GM12865 (cell line): ENCODE measurements around the gene ITGA3.
"Not testable (repeated sequence)": the region's sequence is repeated elsewhere in the genome, so short reads cannot be mapped to it uniquely, and the experiment has no call there.

Source experiments
- DNase-seq: peaks from one replicate; pipeline ENCODE4 v3.0.0; 2010; ENCODE audit warnings: low read depth
- H3K4me3 ChIP-seq: 2 replicates; pipeline ENCODE4 v1.5.1; 2011; ENCODE audit warnings: mild to moderate bottlenecking, low read depth, low read length, control low read depth
- CTCF ChIP-seq: IDR thresholded peaks from 2 replicates; pipeline ENCODE4 v1.5.1; 2011; ENCODE audit warnings: low read length, control low read depth, low read depth, inconsistent platforms; ENCODE audit not compliant: insufficient read depth; ENCODE audit errors: missing control alignments

The ITGA3 gene

GRCh38 chr17:50056961-50057330, 1.0 kb downstream of the ITGA3 start:
- no peak for TF ChIP-seq CTCF
- H3K4me3 ChIP-seq = peak overlapping the region; percentile 68
- DNase-seq = no peak

DNA sequence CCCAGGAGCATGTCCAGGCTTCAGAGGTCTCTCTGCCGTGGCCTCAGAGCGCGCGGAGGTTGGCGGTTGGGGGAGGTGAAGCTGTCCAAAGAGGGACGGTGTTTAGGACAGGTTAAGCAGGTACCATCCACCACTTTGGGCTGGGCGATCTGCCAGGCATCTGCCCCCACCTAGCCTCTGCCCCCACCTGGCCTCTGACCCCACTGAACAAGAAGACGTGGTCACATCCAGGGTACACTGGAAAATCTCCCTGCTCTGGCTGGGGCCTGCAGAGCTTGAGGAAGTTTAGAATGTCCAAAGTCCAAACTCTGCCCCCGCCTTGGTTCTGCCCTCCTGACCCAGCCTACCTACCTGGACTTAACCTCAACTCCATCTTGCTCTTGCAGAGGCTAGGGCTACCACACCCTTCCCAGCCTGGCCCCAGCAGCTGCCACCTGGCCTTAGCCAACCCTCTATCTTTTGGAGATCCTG, 1.6 kb downstream of the ITGA3 start:
- TF ChIP-seq CTCF = no peak
- no peak for DNase-seq
- no peak overlapping the region for H3K4me3 ChIP-seq

DNA sequence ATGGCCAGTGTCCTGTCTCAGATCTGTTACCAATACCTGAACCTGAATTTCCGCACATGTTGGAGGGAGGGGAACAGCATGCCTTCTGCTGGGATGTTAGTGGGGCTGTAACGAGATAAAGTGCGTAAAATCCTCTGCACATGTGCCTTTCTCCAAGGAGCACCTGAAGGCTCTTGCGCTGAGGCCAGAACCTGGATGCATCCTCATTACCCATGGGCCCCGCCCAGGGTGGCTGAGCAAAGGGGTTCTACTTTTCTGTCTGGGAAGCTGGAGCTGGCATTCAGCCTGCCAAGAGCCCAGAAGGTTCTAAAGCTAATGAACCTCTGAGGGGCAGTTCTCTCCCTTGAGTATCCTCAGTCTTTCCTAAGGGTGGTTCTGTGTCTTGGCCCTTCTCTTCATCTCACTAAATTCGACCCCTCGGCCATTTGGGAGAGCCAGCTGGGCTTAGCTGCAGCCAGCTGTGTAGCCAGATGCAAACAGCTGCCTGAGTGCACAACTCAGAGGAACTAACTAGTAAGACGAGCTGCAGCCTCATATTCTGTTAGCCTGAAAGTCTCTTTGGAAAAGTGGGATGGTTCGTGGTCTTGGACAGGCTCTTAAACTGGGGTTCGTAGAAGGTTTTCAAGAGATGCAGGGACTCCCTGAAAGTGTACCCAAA, 2.5 kb downstream of the ITGA3 start:
- no peak for TF ChIP-seq CTCF
- no peak for DNase-seq
- no peak overlapping the region for H3K4me3 ChIP-seq

DNA sequence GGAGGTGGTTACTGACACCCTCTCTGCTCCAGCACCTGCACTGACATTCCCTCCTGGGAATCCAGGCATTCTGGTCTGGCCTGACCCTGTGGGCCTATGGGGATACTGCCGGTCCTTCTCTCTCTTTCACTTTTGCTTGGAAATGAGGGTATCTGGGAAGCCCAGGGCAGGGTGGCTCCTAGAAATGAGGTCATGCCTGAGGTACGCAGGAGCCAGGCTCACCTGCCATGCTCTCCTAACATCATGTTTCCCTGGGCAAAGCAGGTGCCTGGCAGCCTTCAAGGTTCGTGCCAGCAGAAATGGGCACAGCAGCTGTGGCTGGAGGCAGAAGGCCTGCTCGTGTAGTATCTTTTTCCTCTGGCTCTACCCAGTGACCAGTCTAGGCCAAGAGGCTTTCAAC, 3.3 kb downstream of the ITGA3 start:
- DNase-seq = no peak
- no peak overlapping the region for H3K4me3 ChIP-seq
- TF ChIP-seq CTCF = no peak

GRCh38 chr17:50059759-50060273, 3.9 kb downstream of the ITGA3 start:
- no peak for TF ChIP-seq CTCF
- no peak for DNase-seq
- H3K4me3 ChIP-seq = no peak overlapping the region

GRCh38 chr17:50060951-50061712, 5.2 kb downstream of the ITGA3 start:
- no peak overlapping the region for H3K4me3 ChIP-seq
- DNase-seq = no peak
- TF ChIP-seq CTCF = no peak

DNA sequence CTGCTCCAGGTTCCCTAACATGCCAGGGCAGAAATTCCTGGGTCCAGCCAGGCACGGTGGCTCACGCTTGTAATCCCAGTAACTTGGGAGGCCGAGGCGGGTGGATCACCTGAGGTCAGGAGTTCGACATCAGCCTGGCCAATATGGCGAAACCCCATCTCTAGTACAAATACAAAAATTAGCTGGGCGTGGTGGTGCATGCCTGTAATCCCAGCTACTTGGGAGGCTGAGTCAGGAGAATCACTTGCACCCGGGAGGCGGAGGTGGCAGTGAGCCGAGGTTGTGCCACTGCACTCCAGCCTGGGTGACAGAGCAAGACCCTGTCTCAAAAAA, 5.8 kb downstream of the ITGA3 start:
- not testable (repeated sequence) for H3K4me3 ChIP-seq, DNase-seq
